ENCODE measurements around the gene CSMD2.

GRCh38 chr1:33721301-33721815, 443.7 kb downstream of the CSMD2 start:
- TF ChIP-seq EZH2 (IDR thresholded peaks at IDR 0.05; ENCODE audit: borderline replicate concordance, low read depth, low read length, poor library complexity, severe bottlenecking) (no peak), CTCF (conservative IDR thresholded peaks at IDR 0.05; ENCODE audit: low read depth, low read length) (no peak)
